ENCODE data around the gene CDC5L. TPM values are rescaled to one million over a fixed set of nuclear protein-coding genes. Genes with fewer than 3 reads are reported as not detected.

Gene CDC5L
- total and polyA plus RNA-seq, 2 of the 13 experiments (the other 11 are each of a cell fraction or from before 2014, with no cell fraction given) = 11.0 to 34.2 TPM

GRCh38 chr6:44387346-44388134 lies at the start of gene CDC5L (continued):
- TF ChIP-seq NR2C2 (CRISPR knock-in tag; IDR thresholded peaks at IDR 0.05; ENCODE audit: borderline replicate concordance) = peak; percentile 80
- TF ChIP-seq HIVEP1 (CRISPR knock-in tag; IDR thresholded peaks at IDR 0.05) = peak; percentile 86
- peak; percentile 93 for TF ChIP-seq ZNF780A (CRISPR knock-in tag; IDR thresholded peaks at IDR 0.05)
- TF ChIP-seq RARA (CRISPR knock-in tag; IDR thresholded peaks at IDR 0.05) = peak; percentile 45; the same call in 1 of the 2 replicates
- TF ChIP-seq RFXAP (CRISPR knock-in tag; IDR thresholded peaks at IDR 0.05; ENCODE audit: borderline replicate concordance) = peak; percentile 83; the same call in 1 of the 2 replicates
- peak; percentile 76 for TF ChIP-seq GABPB1 (CRISPR knock-in tag; IDR thresholded peaks at IDR 0.05)
- peak; percentile 51; the same call in 1 of the 2 replicates for TF ChIP-seq MIER3 (CRISPR knock-in tag; IDR thresholded peaks at IDR 0.05; ENCODE audit: borderline replicate concordance)
- TF ChIP-seq EZH2 (conservative IDR thresholded peaks at IDR 0.05; ENCODE audit: low read depth, low read length) = no peak
- TF ChIP-seq NR2F6 (IDR thresholded peaks at IDR 0.05) = no peak; the same call in 1 of the 2 replicates
- TF ChIP-seq NR2F6 (CRISPR knock-in tag; IDR thresholded peaks at IDR 0.05) = peak; percentile 48; the same call in 1 of the 2 replicates
- TF ChIP-seq FOXO4 (CRISPR knock-in tag; conservative IDR thresholded peaks at IDR 0.05) = no peak
- TF ChIP-seq U2AF2 (IDR thresholded peaks at IDR 0.05; ENCODE audit: low read depth, low read length) = no peak
- no peak for TF ChIP-seq IKZF1 (IDR thresholded peaks at IDR 0.05)
- TF ChIP-seq ZKSCAN1 (IDR thresholded peaks at IDR 0.05; ENCODE audit: low read length) = no peak
- TF ChIP-seq ZNF513 (CRISPR knock-in tag; conservative IDR thresholded peaks at IDR 0.05) = no peak
- TF ChIP-seq ZNF292 (CRISPR knock-in tag; IDR thresholded peaks at IDR 0.05; ENCODE audit: borderline replicate concordance, low read depth) = no peak
- peak; percentile 87 for TF ChIP-seq ZBTB26 (CRISPR knock-in tag; IDR thresholded peaks at IDR 0.05; ENCODE audit: borderline replicate concordance)
- TF ChIP-seq KAT7 (CRISPR knock-in tag; IDR thresholded peaks at IDR 0.05; ENCODE audit: borderline replicate concordance) = peak; percentile 27; the same call in 1 of the 2 replicates
- TF ChIP-seq TIGD3 (CRISPR knock-in tag; IDR thresholded peaks at IDR 0.05; ENCODE audit: borderline replicate concordance) = 0 out of 2 replicates have a peak, but pooled peaks have one; percentile 70
- no peak for TF ChIP-seq PRMT3 (CRISPR knock-in tag; IDR thresholded peaks at IDR 0.05; ENCODE audit: borderline replicate concordance, low read depth)
- TF ChIP-seq YEATS4 (CRISPR knock-in tag; IDR thresholded peaks at IDR 0.05; ENCODE audit: borderline replicate concordance) = peak; percentile 70; the same call in 1 of the 2 replicates
- 0 out of 2 replicates have a peak, but pooled peaks have one; percentile 24 for TF ChIP-seq GTF2F1 (IDR thresholded peaks at IDR 0.05; ENCODE audit: low read length)
- peak; percentile 38 for TF ChIP-seq RBM39 (IDR thresholded peaks at IDR 0.05; ENCODE audit: low read depth, low read length, poor library complexity, severe bottlenecking)
- TF ChIP-seq TBX2 (CRISPR knock-in tag; IDR thresholded peaks at IDR 0.05; ENCODE audit: borderline replicate concordance) = peak; percentile 89
- no peak for TF ChIP-seq SKI (IDR thresholded peaks at IDR 0.05; ENCODE audit: partially characterized antibody)
- TF ChIP-seq AHR (CRISPR knock-in tag; IDR thresholded peaks at IDR 0.05) = peak; percentile 89
